HFFc6 (cell line): ENCODE measurements around the gene PLXNA3. TPM values are rescaled to one million over a fixed set of nuclear protein-coding genes. Genes with fewer than 3 reads are reported as not detected.

Source experiments
- DNase-seq: peaks from one replicate; pipeline ENCODE4 v3.0.0-alpha.2; 2018
- H3K27ac Mint-ChIP-seq: 2 replicates; pipeline ENCODE4 v1.8.0; 2020; ENCODE audit warnings: mild to moderate bottlenecking, mixed read lengths
- H3K27me3 Mint-ChIP-seq: 2 replicates; pipeline ENCODE4 v1.8.0; 2021; ENCODE audit warnings: mild to moderate bottlenecking, moderate library complexity, mixed read lengths; ENCODE audit not compliant: insufficient read depth
- H3K36me3 Mint-ChIP-seq: 2 replicates; pipeline ENCODE4 v1.8.0; 2021; ENCODE audit warnings: low read depth, mixed read lengths
- H3K4me1 Mint-ChIP-seq: 2 replicates; pipeline ENCODE4 v1.8.0; 2020; ENCODE audit warnings: low read depth, mixed read lengths
- H3K4me3 Mint-ChIP-seq: 2 replicates; pipeline ENCODE4 v1.8.0; 2020; ENCODE audit warnings: mild to moderate bottlenecking, moderate library complexity, mixed read lengths
- H3K9me3 Mint-ChIP-seq: 2 replicates; pipeline ENCODE4 v1.8.0; 2020; ENCODE audit warnings: mild to moderate bottlenecking, mixed read lengths
- CTCF ChIP-seq: fragments of 200-600 bp; sonication (generic); IDR thresholded peaks from 2 replicates; pipeline ENCODE4 v1.5.0; 2021; ENCODE audit warnings: antibody characterized with exemption, mild to moderate bottlenecking
- long read RNA-seq: library from polyadenylated mRNA; unstranded; transcript quantifications from one replicate; pipeline ENCODE4 v2.0.0, GENCODE V29; 2019
- total RNA-seq, 6 experiments: library from RNA; stranded (reverse); fragmentation: NEBNext Ultra II Directional; extraction: Animal tissue kit (Norgen Biotek cat#: 25700); gene quantifications; 2 replicates in 1 of 6; 3 replicates in 5 of 6; pipeline ENCODE4 v1.2.3, GENCODE V29; 2021

Gene PLXNA3
- total RNA-seq: 10 to 100 TPM; 66.2 to 98.7 (median 79.8) TPM
- long read RNA-seq, partial matches to known transcripts: 6 of 12 reads
- long read RNA-seq, other reads (novel, unspliced or antisense): 5 of 12 reads

GRCh38 chrX:154458116-154458953 lies at the start of gene PLXNA3:
PLXNA3 (plus strand) TSS chrX:154458281; CDS start chrX:154460184, 1,903 bp downstream.
- H3K27me3 Mint-ChIP-seq: peaks cover 5% of the 10 kb centered on the region
- 0 out of 2 replicates have a peak, but pooled peaks cover 5% of the 10 kb centered on the region for H3K4me1 Mint-ChIP-seq
- no peaks in the 10 kb centered on the region for H3K9me3 Mint-ChIP-seq
- H3K36me3 Mint-ChIP-seq: peaks cover 7% of the 10 kb centered on the region; the same call in 1 of the 2 replicates
- H3K4me3 Mint-ChIP-seq: peak within 1 kb of the TSS; percentile 92
- peak within 1 kb of the TSS; percentile 90 for H3K27ac Mint-ChIP-seq
- no peak for TF ChIP-seq CTCF
- DNase-seq: no peak

GRCh38 chrX:154408659-154409221 lies 49.3 kb upstream of the PLXNA3 start:
- DNase-seq: no peak
- TF ChIP-seq CTCF: no peak
- peak overlapping the region; percentile 84 for H3K27ac Mint-ChIP-seq
- H3K4me3 Mint-ChIP-seq: peak overlapping the region; percentile 90
- peaks cover 25% of the 10 kb centered on the region for H3K4me1 Mint-ChIP-seq
- peaks cover 5% of the 10 kb centered on the region for H3K36me3 Mint-ChIP-seq
- H3K27me3 Mint-ChIP-seq: no peaks in the 10 kb centered on the region; the same call in 1 of the 2 replicates
- H3K9me3 Mint-ChIP-seq: no peaks in the 10 kb centered on the region

- H3K9me3 Mint-ChIP-seq: no peaks in the 10 kb centered on the region
- peak within 1 kb of the TSS; percentile 84 for H3K27ac Mint-ChIP-seq
- DNase-seq: peak; percentile 89
- H3K36me3 Mint-ChIP-seq: peaks cover 5% of the 10 kb centered on the region
- peak within 1 kb of the TSS; percentile 90 for H3K4me3 Mint-ChIP-seq
- H3K4me1 Mint-ChIP-seq: peaks cover 25% of the 10 kb centered on the region
- no peaks in the 10 kb centered on the region; the same call in 1 of the 2 replicates for H3K27me3 Mint-ChIP-seq
- no peak for TF ChIP-seq CTCF
Observed at GRCh38 chrX:154409222-154409871, 48.7 kb upstream of the PLXNA3 start, which contains the start of gene DNASE1L1. DNASE1L1 (minus strand) TSS chrX:154409254; CDS start chrX:154405568, 3,686 bp downstream.

- Mint-ChIP-seq H3K4me3 (peak overlapping the region; percentile 81), H3K27me3 (no peaks in the 10 kb centered on the region), H3K27ac (peak overlapping the region; percentile 63), H3K9me3 (no peaks in the 10 kb centered on the region), H3K4me1 (peaks cover 25% of the 10 kb centered on the region), H3K36me3 (peaks cover 5% of the 10 kb centered on the region)
- no peak for DNase-seq
- no peak for TF ChIP-seq CTCF
Observed at GRCh38 chrX:154411981-154412340, 46.1 kb upstream of the PLXNA3 start.

GRCh38 chrX:154412468-154412867 lies 45.6 kb upstream of the PLXNA3 start:
- Mint-ChIP-seq H3K27me3 (no peaks in the 10 kb centered on the region), H3K36me3 (peaks cover 5% of the 10 kb centered on the region), H3K27ac (peak overlapping the region; percentile 63), H3K9me3 (no peaks in the 10 kb centered on the region), H3K4me3 (peak overlapping the region; percentile 81), H3K4me1 (peaks cover 25% of the 10 kb centered on the region)
- no peak for TF ChIP-seq CTCF
- no peak for DNase-seq
